ENCODE measurements around the gene DMRT2. TPM values are rescaled to one million over a fixed set of nuclear protein-coding genes. Genes with fewer than 3 reads are reported as not detected.

The DMRT2 gene
- not detected in 2 replicates for total RNA-seq
- long read RNA-seq: 0 reads

GRCh38 chr9:1050125-1050895, at the start of gene DMRT2:
DMRT2 (plus strand) TSS chr9:1050357; CDS start chr9:1051614, 1,257 bp downstream.
- H3K4me1 Mint-ChIP-seq (ENCODE audit: unreplicated experiment): peaks cover 45% of the 10 kb centered on the region
- peaks cover 8% of the 10 kb centered on the region for H3K9me3 Mint-ChIP-seq (ENCODE audit: unreplicated experiment)
- TF ChIP-seq CTCF (IDR thresholded peaks at IDR 0.05): no peak
- peaks cover 82% of the 10 kb centered on the region for H3K27me3 Mint-ChIP-seq (ENCODE audit: unreplicated experiment)
- peaks cover 4% of the 10 kb centered on the region for H3K36me3 Mint-ChIP-seq (ENCODE audit: unreplicated experiment)
- no peak for DNase-seq (ENCODE audit: extremely low spot score, unreplicated experiment)
- H3K27ac Mint-ChIP-seq (ENCODE audit: unreplicated experiment): no peak within 1 kb of the TSS
- H3K4me3 Mint-ChIP-seq (ENCODE audit: unreplicated experiment): peak within 1 kb of the TSS; percentile 54

GRCh38 chr9:1001838-1002237, 48.3 kb upstream of the DMRT2 start:
- no peak for DNase-seq (ENCODE audit: extremely low spot score, unreplicated experiment)
- H3K4me3 Mint-ChIP-seq (ENCODE audit: unreplicated experiment): no peak overlapping the region
- H3K27ac Mint-ChIP-seq (ENCODE audit: unreplicated experiment): no peak overlapping the region
- TF ChIP-seq CTCF (IDR thresholded peaks at IDR 0.05): no peak
- no peaks in the 10 kb centered on the region for H3K27me3 Mint-ChIP-seq (ENCODE audit: unreplicated experiment)
- H3K36me3 Mint-ChIP-seq (ENCODE audit: unreplicated experiment): no peaks in the 10 kb centered on the region
- no peaks in the 10 kb centered on the region for H3K4me1 Mint-ChIP-seq (ENCODE audit: unreplicated experiment)
- no peaks in the 10 kb centered on the region for H3K9me3 Mint-ChIP-seq (ENCODE audit: unreplicated experiment)

- no peaks in the 10 kb centered on the region for H3K4me1 Mint-ChIP-seq (ENCODE audit: unreplicated experiment)
These were observed 47.5 kb upstream of the DMRT2 start for GRCh38 chr9:1002678-1003077.

GRCh38 chr9:1005043-1005667, 45.0 kb upstream of the DMRT2 start:
- no peak for DNase-seq (ENCODE audit: extremely low spot score, unreplicated experiment)
- Mint-ChIP-seq H3K4me1 (ENCODE audit: unreplicated experiment) (no peaks in the 10 kb centered on the region), H3K9me3 (ENCODE audit: unreplicated experiment) (no peaks in the 10 kb centered on the region), H3K4me3 (ENCODE audit: unreplicated experiment) (no peak overlapping the region), H3K36me3 (ENCODE audit: unreplicated experiment) (no peaks in the 10 kb centered on the region), H3K27ac (ENCODE audit: unreplicated experiment) (no peak overlapping the region), H3K27me3 (ENCODE audit: unreplicated experiment) (no peaks in the 10 kb centered on the region)
- peak; percentile 49 for TF ChIP-seq CTCF (IDR thresholded peaks at IDR 0.05)

More at GRCh38 chr9:1002678-1003077, 47.5 kb upstream of the DMRT2 start:
- H3K9me3 Mint-ChIP-seq (ENCODE audit: unreplicated experiment): no peaks in the 10 kb centered on the region
- H3K36me3 Mint-ChIP-seq (ENCODE audit: unreplicated experiment): no peaks in the 10 kb centered on the region
- no peak overlapping the region for H3K27ac Mint-ChIP-seq (ENCODE audit: unreplicated experiment)
- no peak overlapping the region for H3K4me3 Mint-ChIP-seq (ENCODE audit: unreplicated experiment)
- TF ChIP-seq CTCF (IDR thresholded peaks at IDR 0.05): no peak
- no peaks in the 10 kb centered on the region for H3K27me3 Mint-ChIP-seq (ENCODE audit: unreplicated experiment)
- DNase-seq (ENCODE audit: extremely low spot score, unreplicated experiment): no peak

- Mint-ChIP-seq H3K27ac (ENCODE audit: unreplicated experiment) (no peak overlapping the region), H3K4me3 (ENCODE audit: unreplicated experiment) (no peak overlapping the region), H3K36me3 (ENCODE audit: unreplicated experiment) (no peaks in the 10 kb centered on the region), H3K27me3 (ENCODE audit: unreplicated experiment) (no peaks in the 10 kb centered on the region), H3K4me1 (ENCODE audit: unreplicated experiment) (no peaks in the 10 kb centered on the region), H3K9me3 (ENCODE audit: unreplicated experiment) (no peaks in the 10 kb centered on the region)
- TF ChIP-seq CTCF (IDR thresholded peaks at IDR 0.05): no peak
- DNase-seq (ENCODE audit: extremely low spot score, unreplicated experiment): no peak
These were observed 42.8 kb upstream of the DMRT2 start for GRCh38 chr9:1007312-1007711.
